ENCODE data around the gene KLKB1. TPM values are rescaled to one million over a fixed set of nuclear protein-coding genes. Genes with fewer than 3 reads are reported as not detected.

KLKB1 gene
- total RNA-seq = not detected

GRCh38 chr4:186227221-186227620 is at the start of gene KLKB1:
KLKB1 (plus strand) TSS chr4:186227507; CDS start chr4:186228196, 689 bp downstream.
- Histone ChIP-seq H3K36me3 (no peaks in the 10 kb centered on the region), H3K4me3 (peak within 1 kb of the TSS in 1 of 2 donors; percentile 33), H3K27me3 (no peaks in the 10 kb centered on the region), H3K27ac (no peak within 1 kb of the TSS), H3K9me3 (peaks cover 3 to 15% of the 10 kb centered on the region in 2 donors), H3K4me1 (no peaks in the 10 kb centered on the region)
- intact Hi-C loops (cut with DNase I) = no loop called here
- DNase-seq (ENCODE audit: low spot score in 2 of 2) = no peak
- TF ChIP-seq CTCF (IDR thresholded peaks at IDR 0.05) = no peak

- no peaks in the 10 kb centered on the region for H3K27me3 ChIP-seq
- no peaks in the 10 kb centered on the region for H3K36me3 ChIP-seq
- no peak for TF ChIP-seq CTCF (IDR thresholded peaks at IDR 0.05)
- peaks cover 0 to 14% of the 10 kb centered on the region in 2 donors for H3K4me1 ChIP-seq
- no peak overlapping the region for H3K4me3 ChIP-seq
- intact Hi-C loops (cut with DNase I) = no loop called here
- no peak overlapping the region for H3K27ac ChIP-seq
- no peak for DNase-seq (ENCODE audit: low spot score in 2 of 2)
- no peaks in the 10 kb centered on the region for H3K9me3 ChIP-seq
Observed at GRCh38 chr4:186188107-186188506, 39.2 kb upstream of the KLKB1 start.

- Histone ChIP-seq H3K27me3 (no peaks in the 10 kb centered on the region), H3K36me3 (no peaks in the 10 kb centered on the region), H3K27ac (peak overlapping the region; percentile 95 to 97), H3K9me3 (no peaks in the 10 kb centered on the region), H3K4me1 (peaks cover 0 to 15% of the 10 kb centered on the region in 2 donors), H3K4me3 (peak overlapping the region in 1 of 2 donors; percentile 92)
- no peak for TF ChIP-seq CTCF (IDR thresholded peaks at IDR 0.05)
- intact Hi-C loops (cut with DNase I) = loop anchor here (2.0 to 10.0 kb wide), 4 partner anchors 45 to 1545 kb away; partner anchors contain the start of genes CASP3, CFAP97, PRIMPOL and SNX25
- no peak for DNase-seq (ENCODE audit: low spot score in 2 of 2)
Observed at GRCh38 chr4:186189656-186190055, 37.7 kb upstream of the KLKB1 start.

- peaks cover 0 to 15% of the 10 kb centered on the region in 2 donors for H3K4me1 ChIP-seq
- H3K27ac ChIP-seq = peak overlapping the region; percentile 95 to 97
- peak overlapping the region; percentile 92 to 97 for H3K4me3 ChIP-seq
- intact Hi-C loops (cut with DNase I) = loop anchor here (2.0 to 10.0 kb wide), 4 partner anchors 46 to 1546 kb away; partner anchors contain the start of genes CASP3, CFAP97, PRIMPOL and SNX25
- peaks cover 0 to 4% of the 10 kb centered on the region in 2 donors for H3K36me3 ChIP-seq
- H3K9me3 ChIP-seq = no peaks in the 10 kb centered on the region
- DNase-seq (ENCODE audit: low spot score in 2 of 2) = no peak
- no peaks in the 10 kb centered on the region for H3K27me3 ChIP-seq
- TF ChIP-seq CTCF (IDR thresholded peaks at IDR 0.05) = no peak
Observed at GRCh38 chr4:186190581-186191199, 36.6 kb upstream of the KLKB1 start.

- intact Hi-C loops (cut with DNase I) = loop anchor here (2.0 to 10.0 kb wide), 4 partner anchors 47 to 1547 kb away; partner anchors contain the start of genes CASP3, CFAP97, PRIMPOL and SNX25
- peak in 2 of 3 experiments; percentile 18 to 21 for TF ChIP-seq CTCF (IDR thresholded peaks at IDR 0.05)
- H3K27me3 ChIP-seq = no peaks in the 10 kb centered on the region
- no peaks in the 10 kb centered on the region for H3K9me3 ChIP-seq
- H3K4me3 ChIP-seq = peak within 1 kb of the TSS; percentile 92 to 97
- peaks cover 0 to 15% of the 10 kb centered on the region in 2 donors for H3K4me1 ChIP-seq
- peak in 1 of 2 donors; percentile 90 for DNase-seq (ENCODE audit: low spot score in 2 of 2)
- H3K36me3 ChIP-seq = peaks cover 4 to 11% of the 10 kb centered on the region in 2 donors
- peak within 1 kb of the TSS; percentile 95 to 97 for H3K27ac ChIP-seq
Observed at GRCh38 chr4:186191200-186192065, 35.9 kb upstream of the KLKB1 start, which contains the start of gene CYP4V2. CYP4V2 (plus strand) TSS chr4:186191567; CDS start chr4:186191824, 257 bp downstream.

Measured in ascending aorta (tissue), 2 donors.